T-helper 1 cell treated with Interleukin-12 subunit alpha and Interleukin-12 subunit beta and Interleukin-4 antibody, amounts not matched to agents 30 μg/mL and 1 μg/mL, for 36 hours (primary cell): Measurements from ENCODE around the gene RERG.
"Not testable (repeated sequence)": the region's sequence is repeated elsewhere in the genome, so short reads cannot be mapped to it uniquely, and the experiment has no call there.

ENCODE experiments used
- H3K27ac Mint-ChIP-seq: one replicate; pipeline ENCODE4 v1.8.0; 2021; ENCODE audit warnings: mild to moderate bottlenecking, mixed read lengths
- H3K27me3 Mint-ChIP-seq: one replicate; pipeline ENCODE4 v1.8.0; 2021; ENCODE audit warnings: low read depth, mixed read lengths
- H3K36me3 Mint-ChIP-seq: one replicate; pipeline ENCODE4 v1.8.0; 2021; ENCODE audit warnings: low read depth, mixed read lengths
- H3K4me1 Mint-ChIP-seq: one replicate; pipeline ENCODE4 v1.8.0; 2021; ENCODE audit warnings: low read depth, mixed read lengths
- H3K4me3 Mint-ChIP-seq: one replicate; pipeline ENCODE4 v1.8.0; 2021; ENCODE audit warnings: mild to moderate bottlenecking, moderate library complexity, mixed read lengths
- H3K9me3 Mint-ChIP-seq: one replicate; pipeline ENCODE4 v1.8.0; 2021; ENCODE audit warnings: mixed read lengths

RERG gene

DNA sequence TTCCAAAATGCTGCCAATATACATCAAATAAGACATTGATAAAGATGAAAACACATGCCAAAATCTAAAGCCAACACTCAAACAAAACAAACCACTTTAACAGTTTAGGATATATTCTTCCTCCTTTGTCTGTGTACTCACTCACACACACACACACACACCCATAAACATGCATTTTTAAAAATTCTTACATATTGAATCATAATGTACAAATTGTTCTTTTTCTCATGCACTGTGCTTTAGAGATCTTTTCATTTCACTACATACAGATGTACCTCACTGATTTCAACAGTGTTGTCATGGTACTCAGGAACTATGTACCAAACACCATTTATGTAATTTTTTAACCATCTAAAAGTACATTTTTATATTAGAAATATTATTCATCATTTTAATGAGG, 9.5 kb upstream of the RERG start:
- H3K27me3 Mint-ChIP-seq = peaks cover 25% of the 10 kb centered on the region
- no peaks in the 10 kb centered on the region for H3K9me3 Mint-ChIP-seq

DNA sequence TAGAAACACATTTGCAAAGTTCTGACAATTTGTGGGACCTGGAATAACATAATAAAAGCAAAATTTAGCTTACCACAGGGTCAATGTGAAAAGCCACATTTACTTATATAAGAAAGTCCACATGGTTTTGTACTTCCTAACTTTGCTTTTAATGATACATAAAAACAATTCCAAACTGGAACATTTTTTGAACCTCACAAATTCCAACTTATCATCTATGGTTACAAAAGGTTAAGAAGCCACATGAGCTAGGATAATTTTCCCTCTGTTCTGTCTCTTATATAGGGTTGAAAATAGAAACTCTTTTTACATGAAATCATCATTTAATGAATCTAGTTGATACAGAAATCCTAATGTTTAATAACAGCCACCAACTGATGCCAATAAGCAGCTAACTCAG, 8.9 kb upstream of the RERG start:
- peaks cover 28% of the 10 kb centered on the region for H3K27me3 Mint-ChIP-seq
- no peak overlapping the region for H3K27ac Mint-ChIP-seq
- no peaks in the 10 kb centered on the region for H3K4me1 Mint-ChIP-seq
- no peaks in the 10 kb centered on the region for H3K9me3 Mint-ChIP-seq
- H3K4me3 Mint-ChIP-seq = no peak overlapping the region
- H3K36me3 Mint-ChIP-seq = no peaks in the 10 kb centered on the region

More for the DNA sequence above, 9.5 kb upstream of the RERG start:
- Mint-ChIP-seq H3K36me3 (no peaks in the 10 kb centered on the region), H3K27ac (no peak overlapping the region), H3K4me3 (no peak overlapping the region), H3K4me1 (no peaks in the 10 kb centered on the region)

DNA sequence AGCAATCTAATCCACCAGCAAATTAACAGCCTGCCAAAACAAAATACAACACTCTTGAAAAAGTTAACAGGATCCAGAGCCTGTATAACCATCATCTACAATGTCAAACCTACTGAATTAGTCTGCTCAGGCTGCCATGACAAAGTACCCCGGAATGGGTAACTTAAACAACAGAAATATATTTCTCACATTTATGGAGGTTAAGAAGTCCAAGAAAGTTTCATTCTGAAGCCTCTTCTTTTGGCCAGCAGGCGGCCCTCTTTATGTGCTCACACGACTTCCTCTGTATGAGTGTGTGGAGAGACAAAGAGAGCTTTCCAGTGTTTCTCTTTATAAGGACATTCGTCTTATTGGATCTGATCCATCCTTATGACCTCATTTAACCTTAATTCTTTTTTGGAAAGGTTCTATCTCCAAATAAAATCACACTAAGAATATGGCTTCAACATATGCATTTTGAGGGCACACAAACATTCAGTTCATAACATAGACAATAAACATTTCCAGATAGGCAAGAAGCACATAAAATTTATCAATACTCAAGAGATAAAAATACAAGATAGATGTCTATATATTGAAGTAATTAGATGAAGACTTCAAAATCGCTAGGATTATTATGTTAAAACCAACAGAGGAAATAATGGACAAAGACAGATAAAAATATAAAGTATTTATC, 5.9 kb upstream of the RERG start:
- H3K27ac Mint-ChIP-seq = no peak overlapping the region
- peaks cover 38% of the 10 kb centered on the region for H3K27me3 Mint-ChIP-seq
- no peaks in the 10 kb centered on the region for H3K9me3 Mint-ChIP-seq
- H3K4me3 Mint-ChIP-seq = no peak overlapping the region
- no peaks in the 10 kb centered on the region for H3K36me3 Mint-ChIP-seq
- H3K4me1 Mint-ChIP-seq = no peaks in the 10 kb centered on the region

DNA sequence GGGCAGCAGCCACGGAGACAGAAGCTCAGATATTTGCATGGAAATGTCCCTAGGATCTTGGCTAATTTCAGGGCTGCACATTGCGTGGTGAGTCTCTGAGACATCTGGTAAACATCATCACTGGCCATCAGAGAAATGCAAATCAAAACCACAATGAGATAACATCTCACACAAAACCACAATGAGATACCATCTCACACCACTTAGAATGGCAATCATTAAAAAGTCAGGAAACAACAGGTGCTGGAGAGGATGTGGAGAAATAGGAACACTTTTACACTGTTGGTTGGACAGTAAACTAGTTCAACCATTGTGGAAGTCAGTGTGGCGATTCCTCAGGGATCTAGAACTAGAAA, 4.6 kb upstream of the RERG start:
- not testable (repeated sequence) for H3K4me1 Mint-ChIP-seq
- peaks cover 40% of the 10 kb centered on the region for H3K27me3 Mint-ChIP-seq

DNA sequence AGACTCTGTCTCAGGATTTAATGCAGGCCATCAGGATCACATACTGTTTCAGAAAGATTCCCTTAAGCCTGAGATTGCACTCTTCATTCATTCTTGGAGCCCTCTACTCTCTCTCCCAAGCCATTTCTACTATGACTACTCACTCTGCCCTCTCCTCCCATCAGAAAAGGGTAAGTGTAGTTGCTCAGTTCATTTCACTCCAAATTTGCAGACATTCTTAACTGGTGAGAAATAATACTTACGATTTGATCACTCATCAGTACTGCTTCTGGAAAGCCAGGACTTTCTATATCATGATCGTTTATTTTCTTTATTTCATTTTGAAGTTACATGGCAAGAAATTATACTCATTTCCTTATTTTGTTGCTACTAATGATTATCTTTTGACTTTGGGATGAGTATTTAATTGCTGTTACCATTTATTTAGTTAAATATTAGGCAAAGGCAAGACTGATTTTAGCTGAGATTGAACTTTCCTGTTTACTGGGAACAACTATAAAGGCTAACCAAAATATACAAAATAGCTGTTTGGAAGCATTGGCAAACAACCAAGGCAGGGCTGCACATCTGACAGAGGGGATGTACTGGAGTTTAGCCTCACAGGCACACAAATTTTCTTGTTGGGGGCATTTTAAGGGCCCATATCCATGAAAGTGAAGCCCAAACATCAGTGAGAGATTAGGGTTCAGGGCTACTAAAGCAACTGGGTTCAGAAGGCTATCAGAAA, 4.1 kb upstream of the RERG start:
- H3K27ac Mint-ChIP-seq = no peak overlapping the region
- no peaks in the 10 kb centered on the region for H3K4me1 Mint-ChIP-seq
- H3K4me3 Mint-ChIP-seq = no peak overlapping the region
- H3K36me3 Mint-ChIP-seq = no peaks in the 10 kb centered on the region
- peaks cover 41% of the 10 kb centered on the region for H3K27me3 Mint-ChIP-seq
- H3K9me3 Mint-ChIP-seq = no peaks in the 10 kb centered on the region

More for the DNA sequence above, 4.6 kb upstream of the RERG start:
- not testable (repeated sequence) for H3K27ac Mint-ChIP-seq, H3K9me3 Mint-ChIP-seq, H3K4me3 Mint-ChIP-seq, H3K36me3 Mint-ChIP-seq

DNA sequence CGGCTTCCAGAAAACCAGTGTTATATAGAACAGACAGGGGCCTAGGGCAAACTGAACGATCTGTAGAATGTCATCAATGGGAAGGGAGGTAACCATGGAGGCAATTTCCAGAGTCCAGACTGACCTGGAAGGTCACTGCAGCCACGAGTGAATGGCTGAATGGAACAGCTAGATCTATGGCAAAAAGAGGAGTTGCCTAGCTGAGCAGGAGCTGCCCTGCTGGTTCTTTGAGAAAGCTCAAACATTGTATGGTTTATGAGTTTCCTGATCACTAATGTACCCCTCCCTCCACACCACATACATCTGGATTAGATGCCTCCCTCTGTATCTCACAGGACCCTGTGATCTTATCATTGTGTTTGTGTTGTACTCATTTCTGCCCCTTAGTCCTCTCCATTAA, 1.0 kb upstream of the RERG start:
- Mint-ChIP-seq H3K36me3 (no peaks in the 10 kb centered on the region), H3K4me3 (no peak overlapping the region), H3K27me3 (peaks cover 44% of the 10 kb centered on the region), H3K27ac (no peak overlapping the region), H3K4me1 (no peaks in the 10 kb centered on the region), H3K9me3 (no peaks in the 10 kb centered on the region)

DNA sequence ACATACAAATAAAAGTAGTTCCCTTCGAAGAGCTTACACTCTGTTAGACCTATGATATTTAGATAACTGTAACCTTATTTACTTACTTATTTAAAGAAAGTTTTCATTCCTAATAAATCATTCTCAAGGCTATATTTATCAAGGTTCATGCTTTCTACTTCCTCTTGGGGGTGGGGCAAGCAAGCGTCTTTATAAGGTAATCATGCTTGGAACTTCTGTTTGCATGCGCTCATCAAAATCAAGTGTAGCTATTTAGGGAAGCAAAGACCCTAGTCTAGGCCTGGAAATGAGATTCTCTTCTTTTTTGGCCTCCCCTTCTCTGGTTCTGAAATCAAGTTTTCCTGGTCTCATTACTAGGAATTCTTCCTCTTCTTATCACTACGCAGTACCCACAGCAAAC, 766 bp downstream of the RERG start:
- no peaks in the 10 kb centered on the region for H3K36me3 Mint-ChIP-seq
- no peak overlapping the region for H3K27ac Mint-ChIP-seq
- no peaks in the 10 kb centered on the region for H3K4me1 Mint-ChIP-seq
- H3K9me3 Mint-ChIP-seq = no peaks in the 10 kb centered on the region
- H3K4me3 Mint-ChIP-seq = no peak overlapping the region
- peaks cover 51% of the 10 kb centered on the region for H3K27me3 Mint-ChIP-seq

DNA sequence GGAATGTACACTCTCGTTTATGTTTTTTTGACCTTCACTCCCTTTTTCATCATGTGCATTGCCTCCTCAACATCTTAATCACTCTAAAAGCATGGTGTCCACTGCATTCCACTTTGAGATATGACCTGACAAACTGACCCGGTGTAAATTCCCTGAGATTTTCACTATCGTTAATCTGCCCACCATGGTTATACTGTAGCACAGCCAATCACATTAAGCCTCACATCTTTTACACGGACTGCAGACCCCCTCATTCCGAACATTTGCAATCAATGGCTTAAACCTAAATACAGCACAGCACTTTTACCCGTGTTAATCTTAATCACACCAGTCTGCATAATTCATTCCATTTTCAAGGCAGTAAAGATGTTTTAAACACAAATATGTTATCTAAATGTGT, 2.4 kb downstream of the RERG start:
- no peaks in the 10 kb centered on the region for H3K4me1 Mint-ChIP-seq
- H3K27ac Mint-ChIP-seq = no peak overlapping the region
- no peak overlapping the region for H3K4me3 Mint-ChIP-seq
- no peaks in the 10 kb centered on the region for H3K36me3 Mint-ChIP-seq
- no peaks in the 10 kb centered on the region for H3K9me3 Mint-ChIP-seq
- H3K27me3 Mint-ChIP-seq = peaks cover 48% of the 10 kb centered on the region

DNA sequence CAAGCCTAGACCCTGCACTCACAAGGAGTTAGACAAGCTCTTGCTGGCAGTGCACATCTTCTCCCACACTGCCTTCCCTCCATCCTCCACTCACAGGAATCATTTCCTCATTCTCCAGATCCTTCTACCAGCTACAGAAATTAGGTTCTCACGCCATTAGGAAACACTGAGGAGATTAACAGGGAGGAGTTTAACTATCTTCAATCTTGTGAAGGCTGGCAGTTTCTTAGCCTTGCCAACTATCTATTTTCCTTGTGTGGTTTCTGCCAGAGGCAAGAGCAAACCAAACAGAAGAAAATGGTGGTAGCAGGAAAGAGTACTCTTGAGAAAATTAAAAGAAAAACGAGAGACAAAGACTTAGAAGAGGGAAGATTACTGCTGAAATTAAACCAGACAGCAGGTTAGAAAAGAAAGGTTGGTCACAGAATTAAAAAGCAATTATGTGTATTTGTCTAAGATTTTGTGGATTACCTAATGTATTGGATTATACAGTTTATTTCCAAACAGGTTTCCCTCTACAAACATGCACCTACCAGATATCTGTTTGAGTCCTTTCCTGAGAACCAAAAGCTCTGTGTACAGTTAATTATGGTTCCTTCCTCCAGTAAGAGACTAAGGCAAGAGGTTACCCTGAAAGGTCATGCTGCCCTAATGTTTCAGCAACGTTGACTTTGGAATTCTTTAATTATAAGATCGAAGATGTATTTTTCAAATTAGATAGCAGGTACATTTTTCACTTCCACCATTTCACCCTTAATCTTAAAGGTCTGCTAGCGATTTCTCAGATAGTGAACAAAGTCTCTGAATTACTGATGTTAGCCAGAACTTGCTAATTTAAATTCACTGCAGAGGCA, 5.0 kb downstream of the RERG start:
- H3K9me3 Mint-ChIP-seq = no peaks in the 10 kb centered on the region
- no peak overlapping the region for H3K4me3 Mint-ChIP-seq
- peaks cover 41% of the 10 kb centered on the region for H3K27me3 Mint-ChIP-seq
- H3K36me3 Mint-ChIP-seq = no peaks in the 10 kb centered on the region
- no peak overlapping the region for H3K27ac Mint-ChIP-seq
- H3K4me1 Mint-ChIP-seq = no peaks in the 10 kb centered on the region

DNA sequence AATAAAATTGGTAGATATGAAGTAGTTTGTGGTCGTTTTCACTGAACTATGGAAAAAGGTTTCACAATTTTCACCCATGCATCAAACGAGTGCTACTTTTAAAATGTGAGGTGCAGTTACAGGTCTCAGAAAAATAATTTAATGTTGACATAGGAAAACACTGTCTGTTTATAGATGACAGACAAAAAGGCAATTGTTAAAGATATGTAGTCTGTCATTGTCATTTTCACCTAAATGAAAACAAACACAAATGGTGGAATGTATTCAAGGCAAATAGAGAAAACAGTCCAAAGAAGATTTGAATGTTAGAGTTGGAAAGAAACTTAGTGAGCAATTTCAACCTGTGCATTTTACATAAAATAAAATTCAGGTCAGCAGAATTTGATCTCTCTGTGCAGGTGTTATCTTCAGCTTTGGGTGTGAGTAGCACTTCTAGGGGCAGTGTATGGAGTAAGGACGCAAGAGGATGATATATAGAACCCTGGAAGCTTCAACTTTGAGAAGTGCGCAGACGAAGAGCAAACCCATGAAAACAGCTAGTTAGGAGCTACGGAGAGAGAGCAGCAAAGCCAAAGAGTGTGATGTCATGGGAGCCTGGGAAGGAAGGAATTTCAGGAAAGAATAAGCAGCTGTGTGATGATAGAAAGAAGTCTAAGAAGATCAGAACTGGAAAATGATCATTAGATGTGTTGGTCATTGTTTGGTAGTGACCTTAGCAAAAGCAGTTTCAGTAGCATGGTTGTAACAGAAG, 6.2 kb downstream of the RERG start:
- Mint-ChIP-seq H3K4me3 (no peak overlapping the region), H3K27me3 (peaks cover 42% of the 10 kb centered on the region), H3K36me3 (no peaks in the 10 kb centered on the region), H3K27ac (no peak overlapping the region), H3K4me1 (no peaks in the 10 kb centered on the region), H3K9me3 (no peaks in the 10 kb centered on the region)

DNA sequence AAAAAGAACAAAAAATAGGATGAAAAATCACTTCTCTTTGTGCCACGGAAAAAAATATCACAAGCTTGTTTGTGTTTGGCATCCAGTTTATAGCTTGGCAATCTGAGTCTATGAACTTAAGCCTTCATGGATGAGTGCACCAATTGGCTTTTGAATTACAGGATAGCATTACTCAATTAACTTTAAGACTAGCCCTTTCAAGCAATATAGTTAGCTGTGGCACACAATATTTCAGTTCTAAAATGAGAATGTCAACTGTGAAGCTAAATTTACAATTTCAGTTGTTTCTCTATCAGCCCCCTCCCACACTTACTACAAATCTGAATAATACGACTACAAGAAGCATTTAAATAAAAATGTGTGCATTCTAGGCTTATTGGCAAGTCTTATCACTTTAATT, 8.3 kb downstream of the RERG start:
- no peaks in the 10 kb centered on the region for H3K9me3 Mint-ChIP-seq
- H3K4me1 Mint-ChIP-seq = no peaks in the 10 kb centered on the region
- H3K27me3 Mint-ChIP-seq = peaks cover 34% of the 10 kb centered on the region
- no peaks in the 10 kb centered on the region for H3K36me3 Mint-ChIP-seq
- H3K4me3 Mint-ChIP-seq = no peak overlapping the region
- no peak overlapping the region for H3K27ac Mint-ChIP-seq

DNA sequence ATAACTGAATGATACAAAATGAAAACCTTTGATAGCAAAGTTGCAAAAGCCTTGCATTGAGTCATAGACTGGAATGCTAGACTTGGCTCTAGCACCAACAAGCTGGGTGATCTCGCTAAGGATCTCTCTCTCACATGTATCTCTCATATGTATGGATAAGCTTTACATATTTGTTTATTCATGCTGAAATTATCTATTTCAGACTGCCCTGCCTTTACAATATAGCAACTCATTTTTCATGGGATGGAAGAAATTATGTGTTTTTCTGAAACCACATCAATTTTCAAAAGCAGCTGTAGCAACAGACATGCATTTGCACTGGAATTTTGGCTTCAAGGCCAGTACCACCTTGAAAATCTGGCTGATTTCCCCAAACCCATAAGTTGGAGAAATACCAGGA, 11.4 kb downstream of the RERG start:
- H3K27me3 Mint-ChIP-seq = peaks cover 20% of the 10 kb centered on the region
- no peaks in the 10 kb centered on the region for H3K36me3 Mint-ChIP-seq
- no peaks in the 10 kb centered on the region for H3K9me3 Mint-ChIP-seq
- H3K27ac Mint-ChIP-seq = no peak overlapping the region
- H3K4me1 Mint-ChIP-seq = no peaks in the 10 kb centered on the region
- H3K4me3 Mint-ChIP-seq = no peak overlapping the region

DNA sequence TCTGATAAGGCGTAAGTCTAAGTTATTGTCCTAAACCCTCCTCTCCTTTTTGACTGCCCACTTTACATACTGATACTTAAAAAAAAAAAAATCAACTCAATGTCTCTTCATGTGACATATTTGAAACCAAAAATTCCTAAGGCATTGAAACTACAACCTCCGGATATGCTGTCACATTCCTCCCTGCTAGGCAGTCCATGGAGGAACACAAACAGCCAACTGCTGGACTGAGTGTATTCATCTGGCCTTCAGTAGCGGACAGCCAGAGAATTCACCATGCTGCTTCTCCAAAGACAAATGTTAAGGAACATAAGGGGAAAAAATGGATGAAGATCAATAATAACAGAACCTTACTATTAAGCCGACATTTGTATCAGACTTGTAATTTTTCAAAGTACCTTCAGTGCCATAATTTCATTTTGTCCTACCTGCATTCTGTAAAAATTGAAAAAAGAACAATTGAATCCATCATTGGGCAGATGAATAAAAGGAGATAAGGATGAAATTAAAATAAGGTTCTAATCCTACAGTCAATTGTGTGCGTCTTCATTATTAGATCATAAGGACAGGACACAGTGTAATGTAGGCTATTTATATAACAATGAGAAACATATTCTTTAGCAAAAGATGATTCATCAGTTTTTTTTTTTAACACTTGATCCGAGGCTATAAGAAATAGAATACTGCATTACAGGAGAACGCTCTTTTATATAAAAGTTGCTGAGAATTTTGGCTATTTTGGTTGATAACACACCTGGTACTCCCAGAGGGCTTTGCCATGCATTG, 12.2 kb downstream of the RERG start:
- no peaks in the 10 kb centered on the region for H3K36me3 Mint-ChIP-seq
- no peak overlapping the region for H3K4me3 Mint-ChIP-seq
- peaks cover 20% of the 10 kb centered on the region for H3K27me3 Mint-ChIP-seq
- H3K4me1 Mint-ChIP-seq = no peaks in the 10 kb centered on the region
- no peaks in the 10 kb centered on the region for H3K9me3 Mint-ChIP-seq
- H3K27ac Mint-ChIP-seq = no peak overlapping the region

DNA sequence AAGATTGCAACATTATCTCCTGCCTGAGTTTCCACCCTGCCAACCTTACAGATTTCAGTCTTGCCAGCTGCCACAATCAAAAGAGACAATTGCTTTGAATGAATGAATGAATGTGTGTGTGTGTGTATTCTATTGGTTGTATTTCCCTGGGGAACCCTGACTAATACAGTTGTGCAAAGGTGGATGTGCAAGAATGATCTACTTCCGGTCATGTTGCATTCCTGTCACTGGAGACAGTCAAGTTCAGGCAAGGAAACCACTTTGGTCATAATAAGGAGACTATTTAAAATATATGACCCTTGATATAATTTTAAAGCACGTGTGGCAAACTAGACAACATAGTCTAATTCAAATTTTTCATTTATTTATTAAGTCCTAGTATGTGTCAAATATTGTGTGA, 13.1 kb downstream of the RERG start:
- no peaks in the 10 kb centered on the region for H3K9me3 Mint-ChIP-seq
- H3K27me3 Mint-ChIP-seq = peaks cover 22% of the 10 kb centered on the region
- no peak overlapping the region for H3K27ac Mint-ChIP-seq
- no peaks in the 10 kb centered on the region for H3K36me3 Mint-ChIP-seq
- no peaks in the 10 kb centered on the region for H3K4me1 Mint-ChIP-seq
- H3K4me3 Mint-ChIP-seq = no peak overlapping the region
